C4-2B (cell line): ENCODE results near the gene HIF1AN.

ENCODE experiments used
- CTCF ChIP-seq: fragments of 450-650 bp; conservative IDR thresholded peaks from 2 replicates; pipeline ENCODE4 v1.5.1; 2017; ENCODE audit warnings: mild to moderate bottlenecking
- ZFX ChIP-seq: fragments of 450-650 bp; IDR thresholded peaks from 2 replicates; pipeline ENCODE4 v1.6.1; 2017

DNA sequence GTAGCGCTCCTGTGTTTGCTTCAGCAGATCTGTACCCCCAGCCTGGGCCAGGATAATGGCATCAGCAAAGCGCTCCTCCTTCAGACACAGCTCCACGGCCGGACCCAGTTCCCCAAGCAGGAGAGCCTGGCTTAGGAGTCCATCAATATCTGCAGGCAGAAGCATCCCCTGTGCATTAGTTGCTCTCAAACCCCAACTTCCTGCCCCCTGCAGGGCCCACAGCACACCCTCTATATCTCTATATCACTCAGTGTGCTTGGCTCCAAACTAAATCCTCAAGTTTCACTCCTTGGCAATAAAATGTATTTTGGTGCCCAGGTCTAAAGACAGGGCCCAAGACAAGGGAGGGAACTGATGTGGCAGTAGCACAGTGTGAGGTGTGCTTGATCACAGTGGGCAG lies 37.7 kb upstream of the HIF1AN start:
- TF ChIP-seq CTCF: no peak
- TF ChIP-seq ZFX: no peak
